HG02642 (cell line): ENCODE measurements around the gene MAML3.

Experiments used
- ATAC-seq: cut with Tn5 transposase; IDR thresholded peaks from one replicate; pipeline ENCODE4 v1.9.1; 2021; ENCODE audit warnings: mild to moderate bottlenecking; ENCODE audit not compliant: unreplicated experiment, poor library complexity

MAML3 gene

DNA sequence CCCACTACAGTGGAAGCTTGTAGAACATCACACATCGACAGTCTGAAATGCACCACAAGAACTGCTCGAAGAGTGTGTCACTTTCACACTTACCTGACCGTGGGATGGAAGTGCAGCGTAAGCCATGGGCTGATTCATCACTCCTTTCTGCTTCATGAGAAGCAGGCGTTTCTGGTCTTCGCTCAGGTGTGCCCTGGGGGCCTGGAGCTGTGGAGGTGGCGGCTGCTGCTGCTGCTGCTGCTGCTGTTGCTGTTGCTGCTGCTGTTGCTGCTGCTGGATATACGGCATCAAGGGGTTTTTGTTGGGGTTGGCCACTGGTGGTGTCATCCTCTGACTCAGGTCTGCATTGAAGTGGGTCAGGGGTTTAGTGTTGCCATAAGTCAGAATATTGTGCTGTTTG, 264.7 kb downstream of the MAML3 start:
- ATAC-seq: no peak

DNA sequence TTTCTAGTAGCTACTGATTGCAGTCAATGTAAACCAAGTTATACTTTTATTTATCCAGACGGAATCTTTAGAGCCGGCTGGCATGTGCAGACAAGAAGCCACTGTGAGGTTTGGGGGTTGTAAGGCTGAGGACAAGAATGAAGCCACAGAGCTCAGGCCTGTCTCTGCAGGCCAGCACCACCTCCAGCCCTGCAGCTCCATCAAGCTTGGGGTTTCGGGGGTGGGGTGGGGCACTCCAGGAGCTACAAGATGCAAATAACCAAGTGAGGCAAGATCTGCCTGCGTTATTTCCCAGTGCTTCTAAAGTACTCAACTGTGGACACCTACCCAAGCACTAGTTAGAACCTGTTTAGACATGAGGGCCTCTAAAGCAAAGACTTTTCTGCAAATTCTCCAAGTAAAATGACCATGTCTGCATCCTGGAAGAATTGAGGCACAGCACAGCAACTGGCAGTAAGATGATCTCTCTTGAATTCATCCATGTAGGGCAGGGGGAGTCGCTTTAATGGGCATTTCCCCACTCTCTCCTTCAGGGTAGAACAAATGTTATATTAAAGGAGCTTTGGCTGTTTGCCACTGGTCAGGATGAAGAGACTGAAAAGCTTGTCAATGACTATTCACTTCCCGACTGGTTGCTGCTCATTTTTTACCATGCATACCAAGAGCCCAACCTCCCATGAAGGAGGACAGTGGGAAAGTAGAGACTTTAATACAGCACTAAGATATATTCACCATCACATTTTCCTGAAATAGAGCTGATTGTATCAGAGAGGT, 265.8 kb downstream of the MAML3 start:
- peak; percentile 43 for ATAC-seq

DNA sequence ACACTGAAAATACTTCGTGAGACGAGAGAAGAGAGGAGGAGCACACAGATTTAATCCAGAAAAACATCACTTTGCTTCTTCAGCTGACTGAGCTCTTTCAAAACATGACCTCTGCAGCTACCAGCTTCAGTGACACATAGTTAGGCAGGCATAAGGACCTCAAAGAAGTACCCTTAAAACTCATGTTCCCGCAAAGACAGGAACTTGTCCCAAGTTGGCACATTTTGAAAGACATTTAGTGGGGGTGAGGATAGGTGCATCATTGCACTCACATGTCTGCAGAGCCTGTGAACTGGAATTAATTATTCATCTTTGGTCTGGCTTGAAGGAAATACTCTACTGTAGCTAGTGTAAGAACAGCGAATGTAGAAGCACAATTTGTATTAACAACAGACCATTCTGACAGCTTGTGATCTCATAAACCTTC, 266.6 kb downstream of the MAML3 start:
- ATAC-seq: no peak

DNA sequence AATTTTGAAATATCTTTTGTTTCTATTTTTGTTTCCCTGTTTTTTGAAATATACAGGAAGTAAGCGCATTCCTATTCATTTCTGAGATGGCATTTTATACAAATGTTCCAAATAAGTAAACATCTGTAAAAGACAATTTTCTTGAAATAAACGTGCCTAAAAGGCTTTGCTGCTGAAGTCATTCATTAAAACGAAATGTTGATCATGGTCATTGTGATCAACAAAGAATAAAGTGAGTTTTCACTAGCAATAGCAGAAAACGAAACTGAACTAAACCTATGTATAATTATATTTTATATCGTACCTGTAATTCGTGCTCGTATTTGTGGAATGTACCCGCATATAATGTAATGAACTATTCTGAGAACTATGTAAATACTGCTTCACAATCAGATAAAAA, 267.2 kb downstream of the MAML3 start:
- ATAC-seq: no peak

DNA sequence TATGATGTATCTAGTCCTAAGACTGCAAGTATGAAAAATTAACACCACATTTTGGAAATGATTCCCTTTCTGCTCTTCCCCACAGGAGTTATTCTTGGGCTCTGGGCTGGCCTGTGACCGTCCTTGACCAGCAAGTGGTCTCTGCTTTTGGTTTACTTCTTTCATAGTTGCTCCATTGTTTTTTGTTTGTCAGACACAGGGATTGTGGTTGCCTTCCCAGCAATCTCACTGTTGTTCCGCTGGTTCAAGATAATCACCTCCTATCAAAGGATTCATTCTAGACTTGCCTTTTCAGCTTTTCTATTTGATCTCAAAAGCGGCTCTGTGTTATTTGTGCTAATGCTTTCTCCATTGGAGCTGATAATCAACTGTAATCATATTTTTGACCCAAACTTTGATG, 269.5 kb downstream of the MAML3 start:
- no peak for ATAC-seq

DNA sequence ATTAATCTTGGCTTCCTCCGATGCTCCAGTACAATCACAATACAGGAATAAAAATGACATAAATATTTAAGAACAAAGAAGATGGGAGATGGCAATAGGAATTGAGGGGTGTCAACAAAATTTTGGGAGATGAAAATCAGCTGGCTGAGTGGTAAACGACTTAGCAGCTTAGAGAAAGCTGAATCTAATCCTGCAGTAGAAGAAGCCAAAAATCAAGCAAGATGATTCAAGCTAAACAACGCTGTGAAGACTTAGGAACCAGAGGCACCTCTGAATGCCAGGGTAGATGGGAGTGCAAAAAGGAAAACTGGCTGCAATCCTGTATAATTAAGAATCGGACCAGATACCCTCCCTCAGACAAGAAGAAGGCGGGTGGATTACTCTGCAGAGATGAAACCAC, 273.1 kb downstream of the MAML3 start:
- ATAC-seq: no peak

DNA sequence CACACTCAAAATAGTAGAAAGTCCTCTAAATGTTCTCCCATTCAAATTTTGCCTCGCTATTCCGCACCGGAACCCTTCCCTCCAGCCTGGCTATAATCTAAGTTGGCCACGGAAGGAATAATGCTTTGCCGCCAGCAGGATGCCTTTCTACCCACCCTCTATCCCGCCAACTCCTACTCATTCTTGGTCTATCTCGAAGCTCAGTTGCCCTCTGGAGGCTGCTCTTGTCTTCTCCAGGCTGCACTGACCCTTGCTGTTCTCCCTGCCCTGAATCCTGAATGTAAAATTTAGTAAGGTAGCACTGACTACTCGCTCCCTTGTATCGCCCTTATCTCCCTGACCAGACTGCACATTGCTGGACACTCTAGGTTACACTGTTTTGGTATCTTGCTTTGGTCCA, 275.9 kb downstream of the MAML3 start:
- no peak for ATAC-seq

DNA sequence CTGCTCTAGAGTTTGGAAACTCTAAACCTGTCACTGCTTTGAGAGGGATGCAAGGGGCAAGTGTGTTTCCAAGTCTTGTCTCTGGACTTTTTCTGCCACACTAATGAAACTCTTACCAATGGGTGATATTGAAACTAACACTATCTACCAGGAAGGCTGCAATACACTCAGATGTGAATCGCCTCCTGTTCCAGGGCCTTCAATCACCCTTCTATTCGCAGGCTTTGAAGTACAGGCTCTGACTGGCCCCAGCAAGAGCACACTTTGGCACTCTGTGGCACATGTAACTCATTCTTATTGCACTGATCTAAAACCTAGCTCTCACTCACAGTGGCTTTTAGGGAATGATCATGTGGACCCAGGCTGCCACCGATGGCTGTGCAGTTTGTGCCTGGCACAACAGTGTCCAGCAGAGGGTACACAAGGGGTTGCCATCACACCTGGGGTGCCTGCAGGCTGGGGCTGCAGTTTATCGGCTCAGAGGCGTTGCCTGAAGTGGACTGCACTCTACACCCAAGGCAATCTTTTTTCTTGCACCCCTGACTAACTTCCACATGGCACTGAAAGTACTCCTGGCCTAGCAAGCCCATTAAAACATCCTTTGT, 277.5 kb downstream of the MAML3 start:
- no peak for ATAC-seq

DNA sequence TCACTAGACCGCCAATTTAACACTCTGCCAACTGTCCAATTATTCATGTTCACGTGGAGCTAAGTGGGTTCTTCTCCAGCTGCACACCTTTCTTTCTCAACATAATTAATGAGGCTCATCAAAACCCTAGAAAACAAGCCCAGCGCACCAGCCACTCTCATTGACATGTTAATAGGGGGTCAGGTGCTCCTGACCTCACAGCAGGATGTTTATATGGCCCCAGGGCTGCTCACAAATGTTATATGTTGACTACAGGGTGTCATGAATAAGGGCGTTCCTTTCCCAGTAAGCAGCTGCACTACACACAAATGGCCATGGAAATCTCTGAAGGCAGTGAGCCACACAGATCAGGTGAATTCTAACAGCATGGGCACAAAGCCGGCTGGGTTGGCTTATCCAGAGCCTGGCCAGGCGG, 278.6 kb downstream of the MAML3 start:
- ATAC-seq: no peak

DNA sequence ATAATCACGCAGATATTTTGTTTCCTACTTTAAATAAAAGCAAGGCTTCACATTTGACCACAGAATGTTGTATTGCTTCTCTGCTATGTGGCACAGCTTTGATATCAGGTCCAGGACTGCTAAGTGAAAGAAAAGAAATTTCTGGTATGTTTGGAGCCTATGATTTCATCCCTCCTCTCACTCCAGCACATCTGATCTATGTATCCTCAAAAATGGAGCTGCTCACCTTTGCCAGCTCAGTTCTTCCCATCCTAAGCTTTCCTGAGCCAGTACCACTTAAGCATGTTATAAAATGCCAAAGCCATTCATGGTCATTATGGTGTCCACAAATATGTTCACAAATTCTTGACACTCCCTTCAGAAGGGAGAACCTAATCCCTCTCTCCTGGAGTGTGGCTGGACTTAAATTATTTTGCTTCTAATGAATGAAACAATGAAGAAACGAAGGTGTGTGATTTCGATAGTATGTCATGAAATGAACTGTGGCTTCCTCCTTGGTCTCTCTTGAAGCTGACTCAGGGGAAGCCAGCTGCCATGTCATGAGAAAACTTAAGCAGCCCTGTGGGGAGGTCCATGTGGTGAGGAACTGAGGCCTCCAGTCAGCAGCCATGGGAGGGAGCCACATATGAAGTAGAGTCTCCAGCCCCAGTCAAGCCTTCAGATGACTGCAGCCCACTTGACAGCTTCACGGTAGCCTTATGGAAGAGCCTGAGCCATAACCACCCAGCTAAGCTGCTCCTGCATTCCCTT, 280.7 kb downstream of the MAML3 start:
- no peak for ATAC-seq

DNA sequence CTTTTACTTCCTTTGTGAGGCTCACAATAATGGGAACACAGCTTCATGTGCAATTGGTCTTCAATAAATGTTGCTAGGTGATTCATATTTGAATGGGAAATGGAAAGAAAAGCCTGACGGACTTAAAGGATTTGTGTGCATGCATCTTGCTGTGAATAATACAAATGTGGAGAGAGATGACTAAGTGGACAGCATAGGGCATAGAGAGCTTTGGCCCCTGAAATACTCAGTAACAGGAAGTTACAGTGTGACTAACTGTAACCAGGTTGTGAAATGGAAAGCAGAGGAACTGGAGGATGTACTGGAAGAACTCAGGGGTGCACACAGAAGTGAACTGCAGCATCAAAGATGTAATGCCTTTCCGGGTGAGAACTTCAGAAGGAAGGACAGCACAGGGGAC, 281.7 kb downstream of the MAML3 start:
- no peak for ATAC-seq

DNA sequence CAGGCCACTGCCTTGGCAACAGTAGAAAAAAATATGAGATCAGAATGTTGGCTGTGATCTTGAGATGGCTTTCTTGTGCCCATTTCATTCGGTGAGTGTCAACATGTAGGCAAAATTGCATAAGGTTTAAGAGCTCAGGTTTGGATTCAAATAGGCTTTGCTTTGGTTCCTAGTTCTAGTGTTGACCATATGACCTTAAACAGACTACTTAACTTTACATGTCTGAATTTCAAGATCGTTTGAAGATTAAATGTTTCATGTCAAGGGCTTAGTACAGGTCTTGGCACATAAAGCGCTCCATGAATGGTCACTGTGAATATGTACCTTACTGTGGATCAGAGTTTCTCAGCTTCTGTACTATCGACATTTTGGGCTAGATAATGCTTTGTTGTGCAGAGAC, 284.2 kb downstream of the MAML3 start:
- ATAC-seq: no peak

DNA sequence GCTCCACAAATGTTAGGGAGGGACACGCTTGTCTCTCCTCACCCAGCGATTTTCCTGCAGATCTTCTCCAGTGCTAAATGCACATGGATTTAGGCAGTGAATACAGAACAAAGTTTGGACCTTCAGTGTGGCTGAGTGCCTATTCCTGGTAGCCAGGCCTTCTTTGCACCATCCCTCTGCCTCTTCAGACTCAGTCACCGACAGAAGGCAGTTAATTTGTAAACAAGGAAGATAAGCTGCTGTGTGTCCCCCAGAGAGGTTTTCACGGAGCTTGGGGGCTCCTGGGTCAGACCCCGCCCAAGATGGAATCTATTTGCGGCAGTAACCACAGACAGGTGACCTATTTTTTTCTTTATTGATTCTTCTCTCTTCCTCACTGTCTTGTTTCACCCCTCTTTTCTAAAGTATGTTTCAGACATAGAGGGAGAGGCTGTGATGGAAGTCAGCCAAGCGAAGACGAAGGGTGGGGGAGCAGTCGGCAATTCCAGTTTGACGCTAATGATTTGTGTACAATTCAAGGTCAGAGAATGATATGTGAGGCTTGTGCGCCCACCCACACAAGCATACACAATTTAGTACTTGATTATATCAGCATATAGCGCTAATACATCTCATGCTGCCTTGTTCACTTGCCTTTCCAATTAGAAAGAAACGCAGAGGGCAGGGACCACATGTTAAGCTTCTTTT, 287.6 kb downstream of the MAML3 start:
- no peak for ATAC-seq

DNA sequence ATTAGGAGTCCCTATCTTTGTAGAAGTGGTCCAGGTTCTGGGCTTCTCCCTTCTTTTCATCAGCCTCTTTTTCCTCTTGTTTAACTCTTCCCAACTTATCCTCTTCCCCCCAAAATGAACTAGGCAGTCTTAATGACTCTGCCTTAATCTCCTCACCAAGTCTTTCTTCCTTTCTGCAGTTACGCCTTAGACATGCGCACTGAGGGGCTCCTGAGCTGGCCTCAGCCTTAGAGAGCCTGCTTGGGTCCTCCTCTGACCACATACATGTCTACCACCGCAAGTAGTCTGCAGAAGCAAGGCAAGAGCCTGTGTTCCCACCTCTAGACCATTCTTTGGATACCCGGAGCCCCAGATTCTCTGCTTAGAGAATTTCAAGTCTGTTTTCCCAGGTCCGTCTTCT, 288.4 kb downstream of the MAML3 start:
- no peak for ATAC-seq

DNA sequence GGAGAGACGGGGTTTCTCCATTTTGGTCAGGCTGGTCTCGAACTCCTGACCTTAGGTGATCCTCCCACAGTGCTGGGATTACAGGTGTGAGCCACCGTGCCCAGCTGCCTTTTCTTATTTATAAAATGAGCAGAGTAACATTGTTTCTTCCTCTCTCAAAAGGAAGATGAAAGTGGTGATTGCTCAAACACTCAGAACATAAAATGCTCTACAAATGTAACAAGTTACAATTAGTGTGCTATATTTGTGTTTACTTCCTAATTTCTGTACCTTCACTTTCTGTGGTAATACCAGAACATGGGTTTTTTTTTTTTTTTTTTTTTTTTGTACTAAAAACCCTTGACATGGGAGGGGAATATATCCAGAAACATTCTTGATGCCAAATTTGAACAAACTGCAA, 290.5 kb downstream of the MAML3 start:
- ATAC-seq: no peak

DNA sequence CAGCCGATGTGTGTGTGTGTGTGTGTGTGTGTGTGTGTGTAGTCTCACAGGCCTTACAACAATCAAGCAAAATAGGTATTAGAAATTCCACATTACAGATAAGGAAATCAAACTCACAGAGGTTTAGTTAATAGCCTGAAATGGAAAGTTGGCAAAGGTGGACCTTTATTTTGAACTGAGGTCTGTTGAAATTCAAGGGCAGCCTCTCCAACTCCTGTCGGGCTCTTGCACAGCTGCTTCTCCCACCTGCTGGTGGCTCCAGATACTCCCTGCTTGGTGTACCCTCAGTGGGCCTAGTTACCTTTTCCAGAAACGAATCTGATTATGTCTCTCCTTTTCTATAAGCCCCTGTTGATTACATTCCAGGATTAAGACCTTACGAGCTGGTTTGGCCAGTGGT, 292.5 kb downstream of the MAML3 start:
- ATAC-seq: no peak

DNA sequence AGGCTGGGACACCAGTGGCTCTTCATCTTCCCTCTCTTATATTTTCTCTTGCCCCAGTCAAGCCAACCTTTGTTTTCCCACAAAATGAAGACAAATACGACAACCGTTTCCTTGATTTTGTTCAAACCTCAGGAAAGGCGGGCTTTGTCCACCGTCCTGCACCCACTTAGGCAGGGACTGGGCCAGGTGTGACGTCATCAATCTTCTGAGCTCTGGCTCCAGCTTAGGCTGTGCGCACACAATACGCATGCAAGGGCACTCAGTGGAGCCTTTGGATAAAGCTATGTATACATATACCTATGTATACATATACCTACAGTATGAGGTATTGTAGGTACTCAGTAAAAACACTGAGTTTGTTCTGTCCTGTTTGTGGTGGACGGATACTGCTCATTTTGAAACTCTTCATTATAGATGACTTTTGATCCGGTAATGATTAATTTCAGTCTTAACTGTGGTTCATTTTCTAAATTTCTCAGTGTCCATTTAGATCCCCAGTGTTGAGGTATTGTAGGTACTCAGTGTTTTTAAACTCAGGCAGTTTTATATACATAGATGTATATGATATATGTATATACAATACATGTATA, 293.5 kb downstream of the MAML3 start:
- ATAC-seq: no peak

DNA sequence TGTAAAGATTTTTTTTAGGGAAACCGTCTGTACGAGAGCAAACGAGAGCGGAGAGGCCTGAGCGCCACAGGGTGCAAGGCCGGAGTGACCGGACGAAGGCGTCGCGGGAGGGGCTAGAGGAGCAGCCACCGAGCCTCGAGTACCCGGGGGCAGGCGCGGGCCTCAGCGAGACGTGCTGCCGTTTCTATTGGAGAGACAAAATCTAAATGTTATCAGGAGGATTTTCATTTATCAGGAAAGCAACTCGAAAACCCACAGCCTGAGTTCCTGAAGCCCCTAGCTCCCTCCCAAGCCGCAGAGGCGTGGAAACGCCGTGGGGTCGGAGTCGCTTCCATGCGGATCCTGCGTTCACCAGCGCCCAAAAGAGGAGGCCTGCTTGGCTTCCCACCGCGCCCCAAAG, 294.1 kb downstream of the MAML3 start:
- no peak for ATAC-seq

DNA sequence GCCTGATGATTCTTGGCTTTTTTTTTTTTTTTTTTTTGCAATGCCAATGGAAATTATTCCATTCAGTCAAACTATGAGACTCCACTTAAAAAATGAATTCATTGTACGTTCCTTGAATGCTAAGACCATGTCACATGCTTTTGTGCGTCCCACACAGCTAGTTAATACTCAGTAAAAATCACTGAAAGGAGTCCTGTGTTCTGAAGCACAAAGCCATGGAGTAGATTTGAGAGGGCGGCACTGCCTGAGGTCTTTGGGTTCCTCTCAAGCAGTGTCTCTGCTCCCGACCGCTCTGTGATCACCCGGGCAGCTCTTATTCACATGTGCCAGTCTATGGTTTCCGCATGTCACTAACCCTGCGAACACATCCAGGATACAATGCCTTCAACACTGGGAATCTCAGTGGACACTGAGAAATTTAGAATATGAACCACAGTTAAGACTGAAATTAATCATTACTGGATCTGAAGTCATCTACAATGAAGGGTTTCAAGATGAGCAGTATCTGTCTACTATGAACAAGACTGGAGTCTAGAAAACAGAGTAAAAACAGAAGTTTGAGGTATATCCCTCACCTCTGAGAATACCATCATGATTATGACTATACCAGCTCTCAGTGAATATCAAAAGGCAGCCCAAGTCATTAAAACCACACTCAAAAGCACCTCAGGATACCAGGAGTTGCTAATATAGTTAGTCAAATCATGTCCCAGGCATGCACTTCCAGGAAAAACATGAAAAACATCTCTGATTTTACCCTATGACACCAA, 295.4 kb downstream of the MAML3 start:
- peak; percentile 97 for ATAC-seq

DNA sequence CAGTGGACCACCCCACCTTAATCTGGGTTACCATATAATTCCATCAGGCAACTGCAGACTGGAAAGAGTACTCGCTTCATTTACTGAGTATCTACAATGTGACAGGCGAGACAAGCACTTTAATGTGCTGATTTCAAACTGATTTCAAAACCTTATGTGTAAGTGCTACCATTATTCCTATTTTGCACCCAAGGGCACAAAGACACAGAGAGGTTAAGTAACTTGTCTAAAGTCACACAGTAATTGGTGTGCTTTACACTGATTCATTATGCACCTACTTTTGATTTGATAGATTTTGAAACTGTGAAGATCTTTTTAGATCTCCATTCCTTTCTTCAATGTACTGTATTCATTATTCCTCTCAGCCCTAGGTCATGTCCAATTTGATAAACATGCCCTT, 296.0 kb downstream of the MAML3 start:
- no peak for ATAC-seq
